Measurements from ENCODE around the gene RNF187. TPM values are rescaled to one million over a fixed set of nuclear protein-coding genes. Genes with fewer than 3 reads are reported as not detected.

The RNF187 gene
- 10 to 100 TPM; 43.9 to 66.2 (median 55.0) TPM for polyA plus RNA-seq (ENCODE audit: insufficient read length in 10 of 10)
- long read RNA-seq, donor 1, transcript RNF187-201 (4 exons, 3,017 nt): major isoform, 24 of 24 reads
- long read RNA-seq, donor 1, partial matches to known transcripts: 0 of 24 reads
- long read RNA-seq, donor 1, other reads (novel, unspliced or antisense): 0 of 24 reads
- long read RNA-seq, donor 2, transcript RNF187-201 (4 exons, 3,017 nt): major isoform, 16 of 16 reads
- long read RNA-seq, donor 2, partial matches to known transcripts: 0 of 16 reads
- long read RNA-seq, donor 2, other reads (novel, unspliced or antisense): 0 of 16 reads
- long read RNA-seq, donor 3: 0 reads
- long read RNA-seq, donor 4, transcript RNF187-201 (4 exons, 3,017 nt): major isoform, 10 of 10 reads
- long read RNA-seq, donor 4, partial matches to known transcripts: 0 of 10 reads
- long read RNA-seq, donor 4, other reads (novel, unspliced or antisense): 0 of 10 reads
- long read RNA-seq, donor 5, transcript RNF187-201 (4 exons, 3,017 nt): major isoform, 21 of 51 reads
- long read RNA-seq, donor 5, partial matches to known transcripts: 25 of 51 reads
- long read RNA-seq, donor 5, other reads (novel, unspliced or antisense): 5 of 51 reads
- long read RNA-seq, donor 6, transcript RNF187-201 (4 exons, 3,017 nt): major isoform, 15 of 28 reads
- long read RNA-seq, donor 6, partial matches to known transcripts: 13 of 28 reads
- long read RNA-seq, donor 6, other reads (novel, unspliced or antisense): 0 of 28 reads
- long read RNA-seq, donor 7, transcript RNF187-201 (4 exons, 3,017 nt): major isoform, 10 of 10 reads
- long read RNA-seq, donor 7, partial matches to known transcripts: 0 of 10 reads
- long read RNA-seq, donor 7, other reads (novel, unspliced or antisense): 0 of 10 reads
- long read RNA-seq, donor 8, transcript RNF187-201 (4 exons, 3,017 nt): major isoform, 13 of 13 reads
- long read RNA-seq, donor 8, partial matches to known transcripts: 0 of 13 reads
- long read RNA-seq, donor 8, other reads (novel, unspliced or antisense): 0 of 13 reads
- long read RNA-seq, donor 9, partial matches to known transcripts: 0 of 3 reads
- long read RNA-seq, donor 9, other reads (novel, unspliced or antisense): 0 of 3 reads

- DNase-seq: peak in 1 of 3 donors; percentile 15
Measured at GRCh38 chr1:228487336-228488124, at the start of gene RNF187. Gene RNF187 (plus strand): TSS chr1:228487382.

DNA sequence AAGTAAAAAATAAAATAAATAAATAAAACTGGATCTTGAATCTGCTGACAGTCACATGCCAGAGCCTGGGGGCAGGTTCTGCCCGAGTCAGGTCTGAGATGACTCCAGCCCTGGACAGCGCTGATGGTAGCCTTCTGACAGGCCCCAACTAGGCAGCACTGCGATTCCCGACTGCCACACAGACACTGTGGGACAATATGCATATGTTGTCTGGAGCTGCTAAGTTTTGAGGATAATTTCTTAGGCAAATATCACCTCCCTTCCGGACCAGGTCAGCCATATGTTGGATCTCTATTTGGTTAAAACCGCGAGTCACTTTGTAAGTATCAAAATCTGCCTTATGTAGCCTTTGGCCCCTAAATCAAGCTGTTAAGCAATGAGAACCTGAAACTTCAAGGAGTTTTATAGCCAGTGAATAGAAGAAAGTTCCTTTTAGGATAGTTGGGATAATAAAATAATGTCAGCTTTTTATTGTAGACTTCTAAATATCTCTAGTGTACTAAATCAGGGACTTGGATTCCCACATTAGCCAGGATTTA lies 49.7 kb upstream of the RNF187 start:
- DNase-seq: no peak

GRCh38 chr1:228438266-228438665 lies 48.9 kb upstream of the RNF187 start:
- DNase-seq: no peak

GRCh38 chr1:228440761-228441500 lies 46.3 kb upstream of the RNF187 start:
- DNase-seq: no peak

DNA sequence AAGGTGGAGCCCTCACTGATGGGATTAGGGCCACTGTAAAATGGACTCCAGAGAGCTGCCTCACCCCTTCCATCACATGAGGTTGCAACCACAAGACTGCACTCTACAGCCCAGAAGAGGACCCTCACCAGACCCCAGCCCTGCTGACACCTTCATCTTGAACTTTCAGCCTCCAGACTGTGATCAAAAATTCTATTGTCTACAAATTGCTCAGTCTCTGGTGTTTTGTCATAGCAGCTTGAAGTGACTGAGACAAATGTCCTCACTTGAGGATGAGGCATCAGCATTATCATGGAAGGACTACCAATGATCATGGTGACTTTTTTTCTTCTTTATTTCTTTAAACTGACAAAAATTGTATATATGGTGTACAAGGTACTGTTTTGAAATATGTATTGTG lies 43.8 kb upstream of the RNF187 start:
- DNase-seq: no peak

- DNase-seq: no peak
Measured at GRCh38 chr1:228445490-228445842, 41.7 kb upstream of the RNF187 start.

DNA sequence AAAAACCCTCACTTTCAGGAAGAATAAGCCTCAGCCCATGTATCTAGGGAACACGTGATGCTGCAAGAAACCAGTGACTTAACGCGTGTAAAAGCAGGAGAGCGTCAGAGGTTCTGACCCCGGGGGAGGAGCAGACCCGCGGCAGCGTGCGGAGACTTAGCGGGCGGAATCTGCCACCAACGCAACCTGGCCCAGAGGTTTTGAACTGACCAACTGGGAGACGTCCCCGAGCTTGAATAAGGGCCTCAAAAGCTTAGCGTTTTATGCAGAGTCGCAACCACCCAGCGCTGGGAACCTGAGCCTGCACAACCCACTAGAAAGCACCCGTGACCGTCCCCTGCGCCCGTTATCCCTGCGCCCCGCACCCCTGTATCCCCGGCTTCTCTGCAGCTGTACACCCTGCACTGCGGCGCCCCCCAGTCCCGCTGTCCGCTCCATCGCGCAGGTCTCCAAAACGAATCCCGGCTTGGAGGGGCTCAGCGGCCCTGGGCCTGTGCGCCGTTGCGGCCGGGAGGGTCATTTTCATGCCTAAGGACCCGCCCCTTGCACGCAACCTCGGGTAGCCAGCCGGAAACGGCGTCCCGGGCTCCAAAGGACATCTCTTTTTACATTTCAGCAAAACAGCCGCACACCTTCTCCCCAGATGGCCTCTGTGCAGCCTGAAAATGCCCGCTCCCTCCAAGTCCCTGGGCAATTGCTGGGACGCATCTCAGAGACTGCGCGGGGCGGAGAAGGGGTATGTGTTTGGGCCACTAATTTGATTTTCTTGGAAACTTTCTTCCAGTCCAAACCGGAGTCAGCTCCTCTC lies 41.1 kb upstream of the RNF187 start:
- peak; percentile 12 to 67 (median 38) for DNase-seq

DNA sequence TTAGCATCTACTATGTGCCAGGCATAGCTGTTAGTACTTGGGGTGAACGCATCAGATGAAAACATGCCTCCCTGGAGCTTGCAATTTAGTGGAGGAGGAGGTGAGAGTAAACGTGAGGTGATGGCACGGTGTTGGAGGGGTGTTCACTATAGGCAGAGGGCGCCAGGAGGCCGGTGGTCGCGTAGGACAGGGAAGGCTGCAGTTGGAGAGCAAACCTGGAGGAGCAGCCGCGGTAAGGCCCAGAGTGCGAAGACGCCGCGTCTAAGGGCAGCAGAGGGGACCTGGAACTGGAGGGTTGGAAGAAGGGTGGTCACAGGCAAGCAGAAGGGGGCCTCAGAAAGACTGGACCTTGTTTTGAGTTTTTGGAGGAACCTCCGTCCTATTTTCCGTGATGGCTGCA lies 40.3 kb upstream of the RNF187 start:
- DNase-seq: no peak

- no peak for DNase-seq
Measured at GRCh38 chr1:228448372-228448771, 38.8 kb upstream of the RNF187 start.

DNA sequence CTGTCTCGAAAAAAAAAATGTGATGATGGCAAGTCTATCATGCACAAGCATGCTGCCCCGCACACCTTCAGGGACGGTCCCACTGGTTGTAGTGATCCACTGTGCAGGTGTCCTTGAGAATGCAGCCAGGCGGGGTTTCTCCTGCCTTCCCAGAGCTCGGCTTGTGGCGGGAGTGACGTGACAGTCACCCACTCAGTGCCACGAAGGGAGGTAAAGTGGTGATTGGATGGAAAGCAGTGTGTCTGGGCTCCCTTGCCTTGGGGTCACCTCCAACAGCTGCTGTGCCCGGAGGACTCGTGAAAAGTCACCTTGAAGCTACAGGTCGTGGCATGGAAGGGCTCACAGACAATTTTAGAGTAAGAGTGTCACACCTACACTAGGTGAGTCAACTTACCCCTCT lies 37.0 kb upstream of the RNF187 start:
- DNase-seq: no peak

DNA sequence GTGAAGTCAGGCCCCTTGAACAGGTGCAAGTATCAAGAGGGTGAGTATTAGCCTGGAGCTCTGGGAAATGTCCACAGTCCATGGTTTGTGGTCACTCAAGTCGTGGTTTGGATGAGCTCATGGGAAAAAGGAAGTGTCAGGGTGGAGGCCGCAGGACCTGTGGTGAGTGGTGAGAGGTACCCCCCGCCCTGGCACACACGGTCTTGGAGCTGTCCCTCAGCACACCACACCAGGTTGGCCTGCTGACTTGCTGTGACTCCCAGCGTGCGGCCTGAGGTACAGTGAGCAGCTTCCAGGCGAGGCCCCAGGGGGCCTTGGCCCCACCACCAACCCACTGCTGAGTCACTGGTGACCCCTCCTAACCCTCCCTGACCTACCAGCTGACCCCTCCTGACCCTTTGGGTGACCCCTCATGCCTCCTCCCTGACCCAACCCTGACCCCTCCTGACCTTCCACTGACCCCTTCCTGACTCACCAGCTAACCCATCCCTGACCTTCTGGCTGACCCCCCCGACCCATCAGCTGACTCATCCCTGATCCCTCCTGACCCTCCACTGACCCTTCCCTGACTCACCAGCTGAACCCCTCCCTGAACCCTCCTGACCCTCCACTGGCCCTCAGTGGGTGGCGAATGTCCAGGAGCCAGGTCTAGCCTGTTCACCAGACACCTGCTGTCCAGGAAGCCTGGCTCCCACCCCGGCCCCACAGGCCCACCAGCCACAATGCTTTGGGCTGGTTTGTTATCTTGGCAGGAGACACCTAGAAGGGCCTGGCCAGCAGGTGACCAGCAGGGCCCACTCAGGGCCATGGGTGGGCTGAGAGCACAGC lies 34.8 kb upstream of the RNF187 start:
- DNase-seq: no peak

GRCh38 chr1:228453022-228453560 lies 34.1 kb upstream of the RNF187 start:
- DNase-seq: no peak

- DNase-seq: no peak
Measured at GRCh38 chr1:228453614-228454013, 33.6 kb upstream of the RNF187 start.

DNA sequence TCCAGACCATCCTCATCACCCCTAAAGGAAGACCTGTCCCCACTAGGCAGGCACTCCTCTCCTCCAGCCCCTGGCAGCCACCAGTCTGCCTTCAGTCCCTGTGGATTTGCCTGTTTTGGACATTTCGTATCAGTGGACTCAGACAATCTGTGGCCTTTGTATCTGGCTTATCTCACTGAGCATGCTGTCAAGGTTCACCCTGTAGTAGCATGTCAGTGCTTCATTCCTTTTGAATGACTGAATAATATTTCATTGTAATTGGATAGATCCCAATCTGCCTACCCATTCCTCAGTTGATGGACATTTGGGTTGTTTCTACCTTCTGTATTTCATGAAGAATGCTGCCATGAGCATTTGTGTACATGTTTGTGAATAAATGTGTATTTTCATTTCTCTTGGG lies 32.9 kb upstream of the RNF187 start:
- no peak for DNase-seq

- DNase-seq: no peak
Measured at GRCh38 chr1:228455715-228456114, 31.5 kb upstream of the RNF187 start.

DNA sequence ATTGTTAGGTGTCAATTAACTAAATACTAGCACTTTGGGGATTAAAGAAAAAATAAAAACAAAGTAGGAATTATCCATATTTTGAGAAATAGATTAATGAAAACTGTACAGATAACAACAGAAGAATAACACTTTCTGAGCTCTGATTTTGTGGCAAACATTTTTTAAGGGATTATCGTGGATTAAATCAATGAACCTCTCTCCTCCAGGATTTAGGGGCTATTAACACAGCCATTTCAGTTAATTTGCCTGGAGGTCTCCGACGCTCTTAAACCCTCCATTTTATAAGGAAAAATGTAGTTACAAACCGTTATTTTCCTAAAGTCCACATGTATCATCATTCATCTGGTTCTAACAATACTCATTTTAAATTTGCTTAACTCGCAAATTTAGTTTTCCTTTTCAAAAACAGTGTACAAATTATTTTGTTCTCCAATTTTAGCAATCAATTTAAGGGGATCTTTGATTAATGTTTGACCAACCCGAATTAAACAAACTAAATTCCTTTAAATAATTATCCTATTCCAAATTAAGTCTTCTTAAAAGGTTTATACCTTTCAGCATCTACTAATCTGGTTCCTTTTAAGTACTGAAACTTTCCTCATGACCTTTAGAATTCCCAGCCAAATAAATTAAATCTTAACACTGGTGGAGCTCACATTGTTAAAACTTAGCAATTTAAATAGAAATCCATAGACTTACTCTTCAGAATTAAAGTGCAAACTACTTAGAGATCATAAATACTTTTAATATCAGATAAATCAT lies 30.7 kb upstream of the RNF187 start:
- no peak for DNase-seq

GRCh38 chr1:228457017-228457395 lies 30.2 kb upstream of the RNF187 start:
- no peak for DNase-seq
